DND-41 (cell line): ENCODE data around the gene ELL.

Source experiments
- ATAC-seq: fragments of 200-7000 bp; cut with Tn5 transposase; 3 replicates; pipeline ENCODE4 v1.9.1; 2021; ENCODE audit warnings: low read depth; ENCODE audit not compliant: insufficient read depth
- DNase-seq: peaks from one replicate; pipeline ENCODE4 v3.0.0-alpha.2; 2020
- H2AFZ ChIP-seq: 2 replicates; pipeline ENCODE4 v1.6.0; 2012; ENCODE audit warnings: low read depth, low read length
- H3K27ac ChIP-seq: 2 replicates; pipeline ENCODE4 v1.5.1; 2012; ENCODE audit warnings: low read length, inconsistent platforms
- H3K27me3 ChIP-seq: fragments of 200-600 bp; sonication (generic); 2 replicates; pipeline ENCODE4 v1.6.0; 2012; ENCODE audit warnings: low read length, mild to moderate bottlenecking, inconsistent platforms; ENCODE audit not compliant: insufficient read depth, poor library complexity
- H3K36me3 ChIP-seq: 2 replicates; pipeline ENCODE4 v1.5.1; 2012; ENCODE audit warnings: low read length, inconsistent platforms; ENCODE audit not compliant: insufficient read depth
- H3K4me1 ChIP-seq: 2 replicates; pipeline ENCODE4 v1.5.1; 2012; ENCODE audit warnings: mild to moderate bottlenecking, low read length; ENCODE audit not compliant: insufficient read depth
- H3K4me2 ChIP-seq: 2 replicates; pipeline ENCODE4 v1.6.0; 2012; ENCODE audit warnings: mild to moderate bottlenecking, moderate library complexity, low read length, inconsistent platforms; ENCODE audit not compliant: insufficient read depth
- H3K4me3 ChIP-seq, 2 experiments: fragments of 200-600 bp in 1 of 2; shearing (Covaris generic) in 1 of 2; 2 replicates each; pipeline ENCODE4 v1.5.1; 2012 to 2016; ENCODE audit warnings: inconsistent platforms in 2 of 2, low read length in 2 of 2, mild to moderate bottlenecking in 2 of 2, low read depth in 1 of 2, moderate library complexity in 1 of 2
- H3K79me2 ChIP-seq: 2 replicates; pipeline ENCODE4 v1.6.0; 2012; ENCODE audit warnings: low read length, inconsistent platforms; ENCODE audit not compliant: insufficient read depth
- H3K9ac ChIP-seq: 2 replicates; pipeline ENCODE4 v1.6.0; 2012; ENCODE audit warnings: low read depth, mild to moderate bottlenecking, inconsistent platforms, low read length, moderate library complexity
- H3K9me3 ChIP-seq: 2 replicates; pipeline ENCODE4 v1.5.1; 2012; ENCODE audit warnings: low read length, moderate library complexity, mild to moderate bottlenecking, inconsistent platforms; ENCODE audit not compliant: insufficient read depth, severe bottlenecking
- H4K20me1 ChIP-seq: 2 replicates; pipeline ENCODE4 v1.6.0; 2012; ENCODE audit warnings: low read length; ENCODE audit not compliant: insufficient read depth
- EZH2 ChIP-seq: IDR thresholded peaks from 3 replicates; pipeline ENCODE4 v1.6.1; 2012; ENCODE audit warnings: borderline replicate concordance, low read depth, mild to moderate bottlenecking, moderate library complexity, low read length, inconsistent platforms; ENCODE audit not compliant: severe bottlenecking
- TF ChIP-seq, protein P1 (sequence below): IDR thresholded peaks from 2 replicates; pipeline ENCODE4 v1.5.1; 2012; ENCODE audit warnings: borderline replicate concordance, low read length, moderate library complexity, mild to moderate bottlenecking; ENCODE audit not compliant: poor library complexity, severe bottlenecking; ENCODE audit errors: extremely low read depth

ELL gene

DNA sequence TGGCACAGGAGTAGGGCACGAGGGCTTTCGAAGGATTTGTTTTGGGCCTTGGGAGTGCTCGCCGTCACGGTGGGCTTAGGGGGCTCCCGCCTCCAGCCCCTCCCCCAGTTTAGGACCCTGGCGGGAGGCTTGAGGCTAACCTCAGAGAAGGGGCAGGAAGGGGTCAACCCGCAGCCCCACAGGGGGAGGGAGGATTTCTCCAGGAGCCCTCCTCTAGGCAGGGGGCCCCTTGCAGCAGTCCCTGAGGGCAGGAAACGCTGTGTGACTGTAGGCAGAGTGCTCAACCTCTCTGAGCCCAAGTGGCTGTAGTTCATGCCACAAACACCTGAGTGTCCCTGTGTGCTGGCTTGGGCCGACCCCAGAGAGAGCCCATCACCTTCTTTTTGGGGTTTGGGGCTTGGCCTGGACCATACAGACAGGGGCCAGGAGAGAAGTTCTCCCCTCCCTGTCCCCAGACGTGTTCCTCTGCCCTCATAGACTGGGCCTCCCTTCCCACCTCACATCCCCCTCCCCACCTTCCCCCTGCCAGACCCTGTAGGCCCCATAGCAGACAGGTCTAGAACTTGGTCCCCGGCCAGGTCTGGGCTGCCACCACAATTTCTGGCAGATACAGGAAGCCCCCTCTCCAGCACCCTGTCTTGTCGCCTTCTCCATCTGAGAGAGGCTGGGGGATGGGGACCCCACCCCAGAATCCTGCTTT, 92.0 kb downstream of the ELL start:
- no peak overlapping the region for H2AFZ ChIP-seq
- TF ChIP-seq, protein P1, sequence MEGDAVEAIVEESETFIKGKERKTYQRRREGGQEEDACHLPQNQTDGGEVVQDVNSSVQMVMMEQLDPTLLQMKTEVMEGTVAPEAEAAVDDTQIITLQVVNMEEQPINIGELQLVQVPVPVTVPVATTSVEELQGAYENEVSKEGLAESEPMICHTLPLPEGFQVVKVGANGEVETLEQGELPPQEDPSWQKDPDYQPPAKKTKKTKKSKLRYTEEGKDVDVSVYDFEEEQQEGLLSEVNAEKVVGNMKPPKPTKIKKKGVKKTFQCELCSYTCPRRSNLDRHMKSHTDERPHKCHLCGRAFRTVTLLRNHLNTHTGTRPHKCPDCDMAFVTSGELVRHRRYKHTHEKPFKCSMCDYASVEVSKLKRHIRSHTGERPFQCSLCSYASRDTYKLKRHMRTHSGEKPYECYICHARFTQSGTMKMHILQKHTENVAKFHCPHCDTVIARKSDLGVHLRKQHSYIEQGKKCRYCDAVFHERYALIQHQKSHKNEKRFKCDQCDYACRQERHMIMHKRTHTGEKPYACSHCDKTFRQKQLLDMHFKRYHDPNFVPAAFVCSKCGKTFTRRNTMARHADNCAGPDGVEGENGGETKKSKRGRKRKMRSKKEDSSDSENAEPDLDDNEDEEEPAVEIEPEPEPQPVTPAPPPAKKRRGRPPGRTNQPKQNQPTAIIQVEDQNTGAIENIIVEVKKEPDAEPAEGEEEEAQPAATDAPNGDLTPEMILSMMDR, result no peak
- no peak for TF ChIP-seq EZH2
- H4K20me1 ChIP-seq, result peaks cover 71% of the 10 kb centered on the region
- peaks cover 27% of the 10 kb centered on the region for H3K79me2 ChIP-seq
- peak overlapping the region; percentile 81 for H3K4me2 ChIP-seq
- peak overlapping the region in 1 of 2 experiments; percentile 55; a peak in 2 of 4 replicates for H3K4me3 ChIP-seq
- H3K9ac ChIP-seq, result peak overlapping the region; percentile 56
- H3K4me1 ChIP-seq, result peaks cover 24% of the 10 kb centered on the region
- peak; percentile 23 for ATAC-seq
- peak; percentile 53 for DNase-seq
- H3K27me3 ChIP-seq, result no peaks in the 10 kb centered on the region
- peak overlapping the region; percentile 69 for H3K27ac ChIP-seq
- no peaks in the 10 kb centered on the region for H3K9me3 ChIP-seq
- peaks cover 22% of the 10 kb centered on the region for H3K36me3 ChIP-seq

DNA sequence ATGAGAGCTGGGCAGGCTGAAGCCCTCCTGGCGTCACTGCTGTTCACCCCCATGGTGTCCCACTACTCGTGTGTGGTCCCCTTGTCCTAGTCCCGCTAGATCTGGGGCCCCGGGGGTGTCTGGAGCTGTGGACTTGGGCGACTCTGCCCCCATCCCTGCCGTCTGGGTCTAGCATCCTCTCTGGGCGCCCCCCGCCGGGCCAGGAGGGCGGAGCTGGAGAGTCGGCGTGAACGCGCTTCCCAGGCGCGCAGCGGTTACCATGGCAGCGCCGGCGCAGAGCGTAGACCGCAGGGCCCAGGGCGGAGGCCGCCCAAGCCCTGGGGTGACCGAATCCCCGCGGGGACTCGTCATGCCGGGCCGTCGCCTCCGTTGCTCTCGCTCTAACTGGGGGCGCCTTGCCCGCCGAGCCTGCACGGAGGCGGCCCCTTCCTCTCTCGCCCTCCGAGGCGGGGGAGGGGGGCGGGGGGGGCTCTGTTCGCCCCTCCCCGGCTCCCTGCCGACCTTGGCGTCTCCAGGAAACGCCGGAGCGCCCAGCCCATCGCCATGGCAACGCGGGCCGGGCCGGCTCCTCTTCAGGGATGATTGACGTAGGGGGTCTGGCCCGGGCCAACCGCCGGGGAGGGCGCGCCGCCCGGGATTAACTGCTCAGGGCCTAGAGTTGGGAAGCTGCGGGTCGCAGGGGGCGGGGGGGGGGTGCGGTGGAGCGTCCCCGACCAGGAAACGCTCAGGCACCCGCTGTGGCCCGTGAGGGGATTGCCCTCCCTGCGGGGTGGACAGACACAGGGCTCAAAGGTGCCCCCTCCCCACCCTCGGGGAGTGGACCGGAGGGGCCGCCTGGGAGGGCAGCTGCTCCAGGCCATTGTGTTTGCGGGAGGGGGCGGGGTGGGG, 92.8 kb downstream of the ELL start:
- peak; percentile 90 for DNase-seq
- Histone ChIP-seq H2AFZ (no peak overlapping the region), H3K27ac (peak overlapping the region; percentile 69), H3K27me3 (no peaks in the 10 kb centered on the region), H3K9ac (peak overlapping the region; percentile 56), H3K79me2 (peaks cover 35% of the 10 kb centered on the region), H3K4me1 (peaks cover 24% of the 10 kb centered on the region), H3K4me2 (peak overlapping the region; percentile 81), H4K20me1 (peaks cover 74% of the 10 kb centered on the region), H3K4me3 (peak overlapping the region in 1 of 2 experiments; percentile 55; a peak in 3 of 4 replicates), H3K36me3 (peaks cover 22% of the 10 kb centered on the region), H3K9me3 (no peaks in the 10 kb centered on the region)
- TF ChIP-seq EZH2, result no peak
- TF ChIP-seq, protein P1, result peak; percentile 24
- ATAC-seq, result peak; percentile 83

DNA sequence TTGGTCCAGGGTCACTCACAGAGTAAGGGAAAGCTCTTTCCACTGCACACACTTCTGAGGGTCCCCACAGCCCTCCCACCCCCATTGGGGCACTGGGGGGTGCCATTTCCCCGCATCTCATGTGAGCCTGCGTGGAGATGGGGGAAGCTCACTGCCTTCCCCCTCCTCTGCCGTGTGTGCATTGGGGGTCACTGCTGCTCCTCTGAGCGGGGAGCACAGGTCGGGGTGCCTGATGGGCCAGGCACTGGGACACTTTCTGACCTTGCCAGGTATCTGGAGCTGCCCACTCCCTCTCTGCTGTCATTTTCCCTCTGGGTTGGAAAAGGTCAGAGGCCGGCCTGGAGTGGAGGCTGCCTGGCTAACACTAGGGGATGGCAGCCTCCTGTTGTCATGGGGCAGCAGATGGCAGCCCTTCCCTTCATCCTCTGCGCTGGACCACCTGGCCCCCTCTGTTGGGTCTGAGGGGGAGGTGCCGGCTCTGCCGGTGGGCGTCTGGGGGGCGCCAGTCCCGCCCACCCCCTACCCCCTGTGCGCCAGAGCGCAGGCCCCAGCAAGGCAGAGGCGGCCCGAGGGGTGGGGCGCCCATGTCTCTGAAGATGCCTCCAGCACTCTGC, 93.6 kb downstream of the ELL start:
- DNase-seq (no peak), ATAC-seq (no peak)
- peak overlapping the region in 1 of 2 experiments; percentile 55; a peak in 2 of 4 replicates for H3K4me3 ChIP-seq
- H3K27me3 ChIP-seq, result no peaks in the 10 kb centered on the region
- peak overlapping the region; percentile 35 for H3K27ac ChIP-seq
- H3K36me3 ChIP-seq, result peaks cover 22% of the 10 kb centered on the region
- H3K9me3 ChIP-seq, result no peaks in the 10 kb centered on the region
- TF ChIP-seq EZH2, result no peak
- TF ChIP-seq, protein P1, result no peak
- H3K4me1 ChIP-seq, result peaks cover 27% of the 10 kb centered on the region
- H3K79me2 ChIP-seq, result peaks cover 42% of the 10 kb centered on the region
- no peak overlapping the region for H3K9ac ChIP-seq
- H4K20me1 ChIP-seq, result peaks cover 81% of the 10 kb centered on the region
- H2AFZ ChIP-seq, result no peak overlapping the region
- peak overlapping the region; percentile 81 for H3K4me2 ChIP-seq
